DND-41 (cell line): ENCODE data around the gene SIX1.

Experiments
- ATAC-seq: fragments of 200-7000 bp; cut with Tn5 transposase; 3 replicates; pipeline ENCODE4 v1.9.1; 2021; ENCODE audit warnings: low read depth; ENCODE audit not compliant: insufficient read depth
- DNase-seq: peaks from one replicate; pipeline ENCODE4 v3.0.0-alpha.2; 2020
- H2AFZ ChIP-seq: 2 replicates; pipeline ENCODE4 v1.6.0; 2012; ENCODE audit warnings: low read depth, low read length
- H3K27ac ChIP-seq: 2 replicates; pipeline ENCODE4 v1.5.1; 2012; ENCODE audit warnings: low read length, inconsistent platforms
- H3K27me3 ChIP-seq: fragments of 200-600 bp; sonication (generic); 2 replicates; pipeline ENCODE4 v1.6.0; 2012; ENCODE audit warnings: low read length, mild to moderate bottlenecking, inconsistent platforms; ENCODE audit not compliant: insufficient read depth, poor library complexity
- H3K36me3 ChIP-seq: 2 replicates; pipeline ENCODE4 v1.5.1; 2012; ENCODE audit warnings: low read length, inconsistent platforms; ENCODE audit not compliant: insufficient read depth
- H3K4me1 ChIP-seq: 2 replicates; pipeline ENCODE4 v1.5.1; 2012; ENCODE audit warnings: mild to moderate bottlenecking, low read length; ENCODE audit not compliant: insufficient read depth
- H3K4me2 ChIP-seq: 2 replicates; pipeline ENCODE4 v1.6.0; 2012; ENCODE audit warnings: mild to moderate bottlenecking, moderate library complexity, low read length, inconsistent platforms; ENCODE audit not compliant: insufficient read depth
- H3K4me3 ChIP-seq, 2 experiments: fragments of 200-600 bp in 1 of 2; shearing (Covaris generic) in 1 of 2; 2 replicates each; pipeline ENCODE4 v1.5.1; 2012 to 2016; ENCODE audit warnings: inconsistent platforms in 2 of 2, low read length in 2 of 2, mild to moderate bottlenecking in 2 of 2, low read depth in 1 of 2, moderate library complexity in 1 of 2
- H3K79me2 ChIP-seq: 2 replicates; pipeline ENCODE4 v1.6.0; 2012; ENCODE audit warnings: low read length, inconsistent platforms; ENCODE audit not compliant: insufficient read depth
- H3K9ac ChIP-seq: 2 replicates; pipeline ENCODE4 v1.6.0; 2012; ENCODE audit warnings: low read depth, mild to moderate bottlenecking, inconsistent platforms, low read length, moderate library complexity
- H3K9me3 ChIP-seq: 2 replicates; pipeline ENCODE4 v1.5.1; 2012; ENCODE audit warnings: low read length, moderate library complexity, mild to moderate bottlenecking, inconsistent platforms; ENCODE audit not compliant: insufficient read depth, severe bottlenecking
- H4K20me1 ChIP-seq: 2 replicates; pipeline ENCODE4 v1.6.0; 2012; ENCODE audit warnings: low read length; ENCODE audit not compliant: insufficient read depth
- EZH2 ChIP-seq: IDR thresholded peaks from 3 replicates; pipeline ENCODE4 v1.6.1; 2012; ENCODE audit warnings: borderline replicate concordance, low read depth, mild to moderate bottlenecking, moderate library complexity, low read length, inconsistent platforms; ENCODE audit not compliant: severe bottlenecking
- TF ChIP-seq, protein P1 (sequence below): IDR thresholded peaks from 2 replicates; pipeline ENCODE4 v1.5.1; 2012; ENCODE audit warnings: borderline replicate concordance, low read length, moderate library complexity, mild to moderate bottlenecking; ENCODE audit not compliant: poor library complexity, severe bottlenecking; ENCODE audit errors: extremely low read depth

Gene SIX1

DNA sequence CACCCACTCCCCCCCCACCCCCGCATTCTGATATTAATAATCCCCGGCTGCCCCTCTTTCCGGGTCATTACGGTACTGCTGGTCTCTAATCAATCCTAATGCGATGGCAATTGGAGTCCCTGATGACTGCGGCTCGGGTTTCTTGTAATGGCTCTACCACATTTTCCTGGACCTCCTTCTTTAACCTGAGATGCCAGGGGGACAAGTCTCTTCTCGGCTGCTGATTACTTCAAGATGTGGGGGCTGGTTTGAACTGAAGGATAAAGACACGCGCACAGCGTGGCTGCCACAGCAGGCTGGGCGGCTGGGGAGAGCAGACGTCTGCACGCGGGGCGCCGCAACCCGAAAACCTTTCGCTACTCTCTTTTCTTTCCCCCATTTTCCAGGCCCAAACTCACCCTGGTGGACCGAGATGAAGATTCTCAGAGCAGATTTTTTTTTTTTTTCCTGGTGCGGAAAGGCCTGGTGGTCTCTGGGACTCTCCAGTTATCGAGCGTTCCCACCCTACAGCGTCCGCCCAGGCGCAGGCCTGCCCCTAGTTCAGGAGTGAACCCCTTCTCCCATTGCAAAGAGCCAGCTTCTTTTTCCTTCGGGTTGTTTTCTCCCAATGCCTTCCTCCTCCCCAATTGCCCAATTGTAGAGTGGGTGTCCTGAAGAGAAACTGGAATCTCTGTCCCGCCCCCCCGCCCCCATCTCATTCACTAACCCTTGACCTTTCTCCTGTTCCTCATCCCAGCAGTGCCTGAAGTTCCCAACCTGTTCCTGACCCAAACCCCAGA, 6.0 kb upstream of the SIX1 start:
- Histone ChIP-seq H3K27me3 (peaks cover 32% of the 10 kb centered on the region), H3K79me2 (no peaks in the 10 kb centered on the region), H3K9ac (no peak overlapping the region), H3K4me2 (no peak overlapping the region), H3K4me1 (peaks cover 13% of the 10 kb centered on the region), H3K9me3 (no peaks in the 10 kb centered on the region), H3K36me3 (no peaks in the 10 kb centered on the region), H4K20me1 (no peaks in the 10 kb centered on the region; the same call in 1 of the 2 replicates), H3K4me3 (no peak overlapping the region), H2AFZ (no peak overlapping the region), H3K27ac (no peak overlapping the region)
- ATAC-seq = no peak
- TF ChIP-seq, protein P1, sequence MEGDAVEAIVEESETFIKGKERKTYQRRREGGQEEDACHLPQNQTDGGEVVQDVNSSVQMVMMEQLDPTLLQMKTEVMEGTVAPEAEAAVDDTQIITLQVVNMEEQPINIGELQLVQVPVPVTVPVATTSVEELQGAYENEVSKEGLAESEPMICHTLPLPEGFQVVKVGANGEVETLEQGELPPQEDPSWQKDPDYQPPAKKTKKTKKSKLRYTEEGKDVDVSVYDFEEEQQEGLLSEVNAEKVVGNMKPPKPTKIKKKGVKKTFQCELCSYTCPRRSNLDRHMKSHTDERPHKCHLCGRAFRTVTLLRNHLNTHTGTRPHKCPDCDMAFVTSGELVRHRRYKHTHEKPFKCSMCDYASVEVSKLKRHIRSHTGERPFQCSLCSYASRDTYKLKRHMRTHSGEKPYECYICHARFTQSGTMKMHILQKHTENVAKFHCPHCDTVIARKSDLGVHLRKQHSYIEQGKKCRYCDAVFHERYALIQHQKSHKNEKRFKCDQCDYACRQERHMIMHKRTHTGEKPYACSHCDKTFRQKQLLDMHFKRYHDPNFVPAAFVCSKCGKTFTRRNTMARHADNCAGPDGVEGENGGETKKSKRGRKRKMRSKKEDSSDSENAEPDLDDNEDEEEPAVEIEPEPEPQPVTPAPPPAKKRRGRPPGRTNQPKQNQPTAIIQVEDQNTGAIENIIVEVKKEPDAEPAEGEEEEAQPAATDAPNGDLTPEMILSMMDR = no peak
- TF ChIP-seq EZH2 = no peak
- no peak for DNase-seq

DNA sequence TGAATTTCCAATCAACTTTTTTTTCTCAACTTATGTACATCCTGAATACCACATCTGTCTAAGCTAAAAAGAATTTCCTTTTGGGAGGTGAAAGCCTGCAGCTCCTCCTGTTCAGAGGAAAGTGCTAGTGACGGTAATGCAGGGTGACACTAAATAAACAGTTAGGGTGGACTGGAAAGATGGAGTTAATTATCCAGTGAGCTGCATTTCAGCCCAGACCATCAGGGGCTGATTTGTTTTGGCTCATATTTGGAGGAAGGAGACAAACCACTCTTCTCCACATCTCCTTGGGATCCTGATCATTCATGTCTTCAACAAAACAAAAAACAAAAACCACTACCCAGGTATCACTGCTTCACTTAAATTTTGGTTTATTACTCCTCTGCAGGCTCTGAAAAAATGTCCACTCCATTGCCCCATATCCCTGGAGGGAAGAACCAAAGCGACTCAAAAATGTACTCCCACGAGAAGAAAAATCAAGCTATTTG, 5.1 kb upstream of the SIX1 start:
- Histone ChIP-seq H3K9me3 (no peaks in the 10 kb centered on the region), H3K36me3 (no peaks in the 10 kb centered on the region), H3K4me1 (peaks cover 13% of the 10 kb centered on the region), H3K79me2 (no peaks in the 10 kb centered on the region), H3K27ac (no peak overlapping the region), H3K4me2 (no peak overlapping the region), H4K20me1 (no peaks in the 10 kb centered on the region; the same call in 1 of the 2 replicates), H3K27me3 (peaks cover 32% of the 10 kb centered on the region), H3K4me3 (no peak overlapping the region), H3K9ac (no peak overlapping the region), H2AFZ (no peak overlapping the region)
- DNase-seq = no peak
- TF ChIP-seq, protein P1 = no peak
- no peak for ATAC-seq

GRCh38 chr14:60653701-60654161, 4.5 kb upstream of the SIX1 start:
- H3K27ac ChIP-seq = no peak overlapping the region
- no peaks in the 10 kb centered on the region for H3K9me3 ChIP-seq
- TF ChIP-seq, protein P1 = no peak
- no peak for TF ChIP-seq EZH2
- H3K4me1 ChIP-seq = peaks cover 13% of the 10 kb centered on the region
- DNase-seq (no peak), ATAC-seq (no peak)
- H3K27me3 ChIP-seq = peaks cover 32% of the 10 kb centered on the region
- no peaks in the 10 kb centered on the region; the same call in 1 of the 2 replicates for H4K20me1 ChIP-seq
- H3K9ac ChIP-seq = no peak overlapping the region
- H3K4me2 ChIP-seq = no peak overlapping the region
- H3K4me3 ChIP-seq = no peak overlapping the region
- H2AFZ ChIP-seq = no peak overlapping the region
- no peaks in the 10 kb centered on the region for H3K79me2 ChIP-seq
- no peaks in the 10 kb centered on the region for H3K36me3 ChIP-seq
